ENCODE measurements around the gene OSTF1.

OSTF1 gene

GRCh38 chr9:75116306-75116705 is 28.0 kb downstream of the OSTF1 start:
- H3K79me2 ChIP-seq (ENCODE audit: insufficient read depth, low read length) = peaks cover 35% of the 10 kb centered on the region
- no peak overlapping the region for H3K27ac ChIP-seq (ENCODE audit: low read depth, low read length)
- H2AFZ ChIP-seq (ENCODE audit: low read depth, low read length, severe bottlenecking) = no peak overlapping the region
- no peaks in the 10 kb centered on the region for H4K20me1 ChIP-seq (ENCODE audit: low read depth, low read length)
- no peaks in the 10 kb centered on the region for H3K9me2 ChIP-seq (replicated peaks; ENCODE audit: insufficient read depth, low read length)
- H3F3A ChIP-seq (ENCODE audit: insufficient read depth) = no peaks in the 10 kb centered on the region
- no peak overlapping the region for H3K4me3 ChIP-seq (ENCODE audit: insufficient read depth, low read length, poor library complexity, severe bottlenecking)
- H3K27me3 ChIP-seq (ENCODE audit: low read length) = no peaks in the 10 kb centered on the region
- H3K36me3 ChIP-seq (ENCODE audit: low read length) = no peaks in the 10 kb centered on the region
- no peaks in the 10 kb centered on the region for H3K9me3 ChIP-seq (ENCODE audit: insufficient read depth, low read length)
- H3K9ac ChIP-seq (ENCODE audit: low read length) = no peak overlapping the region
- no peak for TF ChIP-seq EZH2phosphoT487 (conservative IDR thresholded peaks at IDR 0.05; ENCODE audit: low read length)
- TF ChIP-seq, protein P1, sequence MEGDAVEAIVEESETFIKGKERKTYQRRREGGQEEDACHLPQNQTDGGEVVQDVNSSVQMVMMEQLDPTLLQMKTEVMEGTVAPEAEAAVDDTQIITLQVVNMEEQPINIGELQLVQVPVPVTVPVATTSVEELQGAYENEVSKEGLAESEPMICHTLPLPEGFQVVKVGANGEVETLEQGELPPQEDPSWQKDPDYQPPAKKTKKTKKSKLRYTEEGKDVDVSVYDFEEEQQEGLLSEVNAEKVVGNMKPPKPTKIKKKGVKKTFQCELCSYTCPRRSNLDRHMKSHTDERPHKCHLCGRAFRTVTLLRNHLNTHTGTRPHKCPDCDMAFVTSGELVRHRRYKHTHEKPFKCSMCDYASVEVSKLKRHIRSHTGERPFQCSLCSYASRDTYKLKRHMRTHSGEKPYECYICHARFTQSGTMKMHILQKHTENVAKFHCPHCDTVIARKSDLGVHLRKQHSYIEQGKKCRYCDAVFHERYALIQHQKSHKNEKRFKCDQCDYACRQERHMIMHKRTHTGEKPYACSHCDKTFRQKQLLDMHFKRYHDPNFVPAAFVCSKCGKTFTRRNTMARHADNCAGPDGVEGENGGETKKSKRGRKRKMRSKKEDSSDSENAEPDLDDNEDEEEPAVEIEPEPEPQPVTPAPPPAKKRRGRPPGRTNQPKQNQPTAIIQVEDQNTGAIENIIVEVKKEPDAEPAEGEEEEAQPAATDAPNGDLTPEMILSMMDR (IDR thresholded peaks at IDR 0.05; ENCODE audit: insufficient read depth, low read length, poor library complexity, severe bottlenecking) = no peak
- H3K4me2 ChIP-seq (ENCODE audit: low read depth, low read length, poor library complexity, severe bottlenecking) = no peak overlapping the region

DNA sequence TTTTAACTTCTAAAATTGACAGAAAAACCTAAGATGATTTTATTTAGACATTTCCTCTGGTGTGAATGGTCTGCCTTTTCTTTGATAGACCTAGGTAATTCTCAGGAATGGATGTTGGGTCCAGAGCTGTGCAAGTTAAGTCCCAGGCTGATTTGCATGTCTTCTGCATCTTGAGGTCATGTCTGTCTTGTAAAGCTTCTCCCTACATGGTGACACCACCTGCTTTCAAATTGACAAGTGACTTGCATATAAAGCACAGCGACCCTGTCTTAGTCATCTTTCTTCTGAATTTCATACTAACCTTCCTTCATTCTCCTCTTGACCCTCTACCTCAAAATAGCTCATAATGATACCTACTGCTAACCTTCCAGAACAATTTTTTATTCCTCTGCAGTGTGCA is 29.2 kb downstream of the OSTF1 start:
- H3K9me2 ChIP-seq (replicated peaks; ENCODE audit: insufficient read depth, low read length) = no peaks in the 10 kb centered on the region
- H3K27ac ChIP-seq (ENCODE audit: low read depth, low read length) = no peak overlapping the region
- no peak for TF ChIP-seq EZH2phosphoT487 (conservative IDR thresholded peaks at IDR 0.05; ENCODE audit: low read length)
- TF ChIP-seq, protein P1 (IDR thresholded peaks at IDR 0.05; ENCODE audit: insufficient read depth, low read length, poor library complexity, severe bottlenecking) = no peak
- no peaks in the 10 kb centered on the region for H3K27me3 ChIP-seq (ENCODE audit: low read length)
- H2AFZ ChIP-seq (ENCODE audit: low read depth, low read length, severe bottlenecking) = no peak overlapping the region
- H3K4me2 ChIP-seq (ENCODE audit: low read depth, low read length, poor library complexity, severe bottlenecking) = no peak overlapping the region
- H4K20me1 ChIP-seq (ENCODE audit: low read depth, low read length) = no peaks in the 10 kb centered on the region
- no peaks in the 10 kb centered on the region for H3K36me3 ChIP-seq (ENCODE audit: low read length)
- no peaks in the 10 kb centered on the region for H3K9me3 ChIP-seq (ENCODE audit: insufficient read depth, low read length)
- H3F3A ChIP-seq (ENCODE audit: insufficient read depth) = no peaks in the 10 kb centered on the region
- H3K4me3 ChIP-seq (ENCODE audit: insufficient read depth, low read length, poor library complexity, severe bottlenecking) = no peak overlapping the region
- no peak overlapping the region for H3K9ac ChIP-seq (ENCODE audit: low read length)
- H3K79me2 ChIP-seq (ENCODE audit: insufficient read depth, low read length) = peaks cover 31% of the 10 kb centered on the region

- no peak overlapping the region for H3K4me2 ChIP-seq (ENCODE audit: low read depth, low read length, poor library complexity, severe bottlenecking)
- H3K4me3 ChIP-seq (ENCODE audit: insufficient read depth, low read length, poor library complexity, severe bottlenecking) = no peak overlapping the region
- H3F3A ChIP-seq (ENCODE audit: insufficient read depth) = no peaks in the 10 kb centered on the region
- peaks cover 18% of the 10 kb centered on the region for H3K79me2 ChIP-seq (ENCODE audit: insufficient read depth, low read length)
- no peak for TF ChIP-seq EZH2phosphoT487 (conservative IDR thresholded peaks at IDR 0.05; ENCODE audit: low read length)
- TF ChIP-seq, protein P1 (IDR thresholded peaks at IDR 0.05; ENCODE audit: insufficient read depth, low read length, poor library complexity, severe bottlenecking) = no peak
- H3K9me3 ChIP-seq (ENCODE audit: insufficient read depth, low read length) = no peaks in the 10 kb centered on the region
- no peaks in the 10 kb centered on the region for H3K36me3 ChIP-seq (ENCODE audit: low read length)
- H3K27ac ChIP-seq (ENCODE audit: low read depth, low read length) = no peak overlapping the region
- no peaks in the 10 kb centered on the region for H4K20me1 ChIP-seq (ENCODE audit: low read depth, low read length)
- no peak overlapping the region for H2AFZ ChIP-seq (ENCODE audit: low read depth, low read length, severe bottlenecking)
- H3K9ac ChIP-seq (ENCODE audit: low read length) = no peak overlapping the region
- H3K9me2 ChIP-seq (replicated peaks; ENCODE audit: insufficient read depth, low read length) = no peaks in the 10 kb centered on the region
- H3K27me3 ChIP-seq (ENCODE audit: low read length) = no peaks in the 10 kb centered on the region
Measured at GRCh38 chr9:75120686-75121085, 32.4 kb downstream of the OSTF1 start.
